Tibial nerve (tissue), 4 donors: ENCODE data around the gene MYO6. TPM values are rescaled to one million over a fixed set of nuclear protein-coding genes. Genes with fewer than 3 reads are reported as not detected.

Source experiments
- DNase-seq, 2 donors: peaks; one replicate each; pipeline ENCODE4 v3.0.0-alpha.2; 2019; ENCODE audit warnings: low spot score in 2 of 2
- H3K27ac ChIP-seq, 4 donors: fragments of 200-600 bp; sonication (generic) in 3 of 4; one replicate each; pipeline ENCODE4 v1.5.1; 2017 to 2019; ENCODE audit warnings: mild to moderate bottlenecking in 1 of 4
- H3K27me3 ChIP-seq, 2 donors: fragments of 200-600 bp; sonication (generic) in 1 of 2; one replicate each; pipeline versions ENCODE4 v1.5.1 to v1.6.0; 2017 to 2019
- H3K36me3 ChIP-seq, 3 donors: fragments of 200-600 bp; sonication (generic); one replicate each; pipeline ENCODE4 v1.5.1; 2018 to 2019
- H3K4me1 ChIP-seq, 4 donors: fragments of 200-600 bp; sonication (generic) in 3 of 4; one replicate each; pipeline ENCODE4 v1.5.1; 2017 to 2019
- H3K4me3 ChIP-seq, 4 donors: fragments of 200-600 bp; sonication (generic) in 3 of 4; one replicate each; pipeline ENCODE4 v1.5.1; 2017 to 2019; ENCODE audit warnings: mild to moderate bottlenecking in 1 of 4, moderate library complexity in 1 of 4
- H3K9me3 ChIP-seq, 4 donors: fragments of 200-600 bp; sonication (generic) in 3 of 4; one replicate each; pipeline ENCODE4 v1.5.1; 2017 to 2019
- CTCF ChIP-seq, 5 experiments: fragments of 200-600 bp in 3 of 5; fragments of 450-650 bp in 2 of 5; sonication (generic) in 3 of 5; IDR thresholded peaks; one replicate each; pipeline ENCODE4 v1.5.1; 2016 to 2019; ENCODE audit warnings: antibody characterized with exemption in 5 of 5, mild to moderate bottlenecking in 3 of 5, moderate library complexity in 2 of 5
- EP300 ChIP-seq, 2 donors: sonication (generic); formaldehyde crosslinking; IDR thresholded peaks; one replicate each; pipeline ENCODE4 v1.6.1; 2017; ENCODE audit warnings: antibody characterized with exemption in 2 of 2, mild to moderate bottlenecking in 1 of 2
- POLR2A ChIP-seq, 2 donors: fragments of 450-650 bp; IDR thresholded peaks; one replicate each; pipeline ENCODE4 v1.6.1; 2017; ENCODE audit warnings: antibody characterized with exemption in 2 of 2, mild to moderate bottlenecking in 2 of 2, moderate library complexity in 2 of 2
- WGBS, 2 donors: methylation state at CpG; one replicate each; pipeline ENCODE4 v1.1.5; 2018; 5-methylcytosine and 5-hydroxymethylcytosine counted together
- small RNA-seq: library from RNA; depleted of rRNA; stranded (forward); fragments of <200 nt; gene quantifications from one replicate; pipeline ENCODE3, GENCODE V24; 2016
- total RNA-seq, 4 donors: library from RNA; depleted of rRNA; stranded (reverse); fragments of >200 nt; gene quantifications; one replicate each; pipeline ENCODE4 v1.1.0, GENCODE V29; 2016

Gene MYO6
- total RNA-seq, 4 donors from 2014 or later = 16.5 to 21.3 (median 19.2) TPM

GRCh38 chr6:75947935-75948334 is 198.9 kb downstream of the MYO6 start:
- 92 to 93% methylated on average over 5 of the region's 5 CpGs for WGBS, 2 donors
- Histone ChIP-seq H3K9me3 (no peaks in the 10 kb centered on the region), H3K4me1 (peaks cover 0 to 4% (median 0%) of the 10 kb centered on the region in 4 donors), H3K27ac (no peak overlapping the region), H3K27me3 (no peaks in the 10 kb centered on the region), H3K36me3 (no peaks in the 10 kb centered on the region), H3K4me3 (no peak overlapping the region)
- no peak for DNase-seq
- no peak for TF ChIP-seq CTCF (IDR thresholded peaks at IDR 0.05)
- no peak for TF ChIP-seq POLR2A (IDR thresholded peaks at IDR 0.05)

DNA sequence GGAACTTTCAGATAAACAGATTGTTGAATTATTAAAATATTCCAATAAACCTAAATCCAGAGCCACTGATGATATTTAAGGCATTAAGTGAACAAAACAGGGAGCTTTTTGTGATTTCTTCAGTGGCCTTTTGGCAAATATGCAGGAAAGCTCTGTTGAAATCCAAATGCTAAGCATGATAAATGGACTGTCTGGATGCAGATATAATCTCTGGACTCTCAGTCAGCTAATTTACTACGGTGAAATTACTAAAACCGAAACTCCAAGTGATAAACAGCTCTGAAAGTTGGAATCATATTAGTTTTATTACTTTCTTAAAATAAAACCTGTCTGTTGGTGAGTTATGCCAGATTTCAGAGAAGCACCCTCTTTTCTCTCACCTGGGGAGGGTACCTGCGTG is 203.1 kb downstream of the MYO6 start:
- TF ChIP-seq POLR2A (IDR thresholded peaks at IDR 0.05) (no peak), EP300 (IDR thresholded peaks at IDR 0.05) (no peak), CTCF (IDR thresholded peaks at IDR 0.05) (no peak)
- H3K4me3 ChIP-seq = no peak overlapping the region
- no peaks in the 10 kb centered on the region for H3K4me1 ChIP-seq
- no peak for DNase-seq
- WGBS, 2 donors = 58 to 60% methylated on average over 3 of the region's 3 CpGs
- no peaks in the 10 kb centered on the region for H3K36me3 ChIP-seq
- no peaks in the 10 kb centered on the region for H3K27me3 ChIP-seq
- H3K9me3 ChIP-seq = no peaks in the 10 kb centered on the region
- no peak overlapping the region for H3K27ac ChIP-seq

DNA sequence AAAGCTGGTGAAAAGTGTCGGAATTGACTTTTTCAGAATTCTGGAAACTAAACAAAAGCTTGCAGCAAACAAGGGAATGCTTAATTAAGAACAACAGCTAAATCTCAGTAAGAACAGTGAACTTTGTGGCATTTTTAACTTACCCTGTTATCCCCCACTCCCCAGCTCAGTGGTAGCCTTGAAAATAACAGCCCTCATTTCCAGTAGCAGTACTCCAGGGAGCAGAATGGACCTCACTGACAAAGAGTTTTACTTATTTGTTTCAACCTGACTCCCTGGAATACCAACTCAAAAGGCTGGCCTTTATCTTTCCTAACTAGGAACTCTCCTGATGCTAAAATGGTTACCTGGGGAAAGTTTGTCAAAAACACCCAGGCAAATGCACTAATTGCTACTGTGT is 214.5 kb downstream of the MYO6 start:
- DNase-seq = no peak
- WGBS, 2 donors = 75 to 76% methylated on average over 1 of the region's 1 CpG
- no peak for TF ChIP-seq EP300 (IDR thresholded peaks at IDR 0.05)
- no peak for TF ChIP-seq CTCF (IDR thresholded peaks at IDR 0.05)
- no peak for TF ChIP-seq POLR2A (IDR thresholded peaks at IDR 0.05)
- Histone ChIP-seq H3K27ac (no peak overlapping the region), H3K4me3 (no peak overlapping the region), H3K9me3 (peaks cover 0 to 6% (median 0%) of the 10 kb centered on the region in 4 donors), H3K27me3 (no peaks in the 10 kb centered on the region), H3K36me3 (no peaks in the 10 kb centered on the region), H3K4me1 (no peaks in the 10 kb centered on the region)

DNA sequence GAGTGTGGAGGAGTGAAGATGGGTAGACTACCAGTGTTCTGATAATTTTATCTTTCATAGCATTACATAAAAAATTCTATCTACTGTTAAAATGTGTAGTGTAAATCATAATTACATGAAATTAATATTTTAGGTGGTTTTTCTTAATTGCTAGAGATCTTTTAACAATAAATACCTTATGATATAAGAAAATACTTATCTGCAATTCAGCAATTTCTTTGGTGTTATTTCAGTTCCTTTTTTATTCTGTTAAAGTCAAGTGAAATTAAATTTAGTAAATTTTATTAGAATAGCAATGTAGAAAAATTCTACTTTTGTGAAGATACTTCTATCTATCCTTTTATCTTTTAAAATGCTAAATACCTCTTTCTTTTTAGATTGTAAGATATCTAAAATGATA is 219.1 kb downstream of the MYO6 start:
- Histone ChIP-seq H3K27me3 (no peaks in the 10 kb centered on the region), H3K9me3 (no peaks in the 10 kb centered on the region), H3K27ac (no peak overlapping the region), H3K4me3 (no peak overlapping the region), H3K36me3 (no peaks in the 10 kb centered on the region), H3K4me1 (no peaks in the 10 kb centered on the region)
- DNase-seq = no peak
- TF ChIP-seq POLR2A (IDR thresholded peaks at IDR 0.05) = no peak
- no peak for TF ChIP-seq CTCF (IDR thresholded peaks at IDR 0.05)
- TF ChIP-seq EP300 (IDR thresholded peaks at IDR 0.05) = no peak

Small RNA genes within 50 kb of the gene (small RNA-seq; reads per million reads assigned to genes)
- gene RF00019 = not detected
- gene RNA5SP209 = not detected
- gene RNU6-155P = not detected

Other genes starting within 250 kb of the MYO6 start
- 100 to 1,000 TPM; 107 to 171 (median 142) TPM for gene SENP6, start 147.4 kb upstream of the MYO6 start, total RNA-seq